T1000 (cell line): ENCODE data around the gene TMSB10.
"Not testable (repeated sequence)": the region's sequence is repeated elsewhere in the genome, so short reads cannot be mapped to it uniquely, and the experiment has no call there.

Source experiments
- DNase-seq: peaks from one replicate; lab custom pipeline; 2025; ENCODE audit warnings: mixed read lengths; lab: John Stamatoyannopoulos, UW

The TMSB10 gene

GRCh38 chr2:84905181-84906107, at the start of gene TMSB10:
Gene TMSB10 (plus strand): TSS chr2:84905656.
- peak; percentile 92 for DNase-seq

GRCh38 chr2:84855731-84856130, 49.7 kb upstream of the TMSB10 start:
- DNase-seq: no peak

- DNase-seq: no peak
Observed at GRCh38 chr2:84856787-84857186, 48.7 kb upstream of the TMSB10 start.

GRCh38 chr2:84857566-84857965, 47.9 kb upstream of the TMSB10 start:
- DNase-seq: no peak

- no peak for DNase-seq
Observed at GRCh38 chr2:84858123-84858522, 47.3 kb upstream of the TMSB10 start.

- no peak for DNase-seq
Observed at GRCh38 chr2:84858937-84859336, 46.5 kb upstream of the TMSB10 start.

GRCh38 chr2:84861539-84861938, 43.9 kb upstream of the TMSB10 start:
- DNase-seq: no peak

- DNase-seq: no peak
Observed at GRCh38 chr2:84862006-84862405, 43.5 kb upstream of the TMSB10 start.

GRCh38 chr2:84865181-84865783, 40.2 kb upstream of the TMSB10 start:
- no peak for DNase-seq

GRCh38 chr2:84866122-84866521, 39.3 kb upstream of the TMSB10 start:
- no peak for DNase-seq

GRCh38 chr2:84868327-84868726, 37.1 kb upstream of the TMSB10 start:
- not testable (repeated sequence) for DNase-seq

GRCh38 chr2:84870306-84870705, 35.1 kb upstream of the TMSB10 start:
- DNase-seq: no peak

GRCh38 chr2:84872691-84873090, 32.8 kb upstream of the TMSB10 start:
- DNase-seq: not testable (repeated sequence)

- no peak for DNase-seq
Observed at GRCh38 chr2:84873350-84873749, 32.1 kb upstream of the TMSB10 start.

GRCh38 chr2:84874381-84875212, 30.9 kb upstream of the TMSB10 start:
- no peak for DNase-seq

- DNase-seq: no peak
Observed at GRCh38 chr2:84875213-84875560, 30.3 kb upstream of the TMSB10 start.

- not testable (repeated sequence) for DNase-seq
Observed at GRCh38 chr2:84875619-84876018, 29.8 kb upstream of the TMSB10 start.

GRCh38 chr2:84876369-84876768, 29.1 kb upstream of the TMSB10 start:
- no peak for DNase-seq

GRCh38 chr2:84878459-84878858, 27.0 kb upstream of the TMSB10 start:
- no peak for DNase-seq

- DNase-seq: no peak
Observed at GRCh38 chr2:84878896-84879583, 26.4 kb upstream of the TMSB10 start.

- DNase-seq: no peak
Observed at GRCh38 chr2:84879584-84880394, 25.7 kb upstream of the TMSB10 start.
